HFFc6 (cell line): Measurements from ENCODE around the gene AQP6. TPM values are rescaled to one million over a fixed set of nuclear protein-coding genes. Genes with fewer than 3 reads are reported as not detected.

Experiments
- DNase-seq: peaks from one replicate; pipeline ENCODE4 v3.0.0-alpha.2; 2018
- H3K27ac Mint-ChIP-seq: 2 replicates; pipeline ENCODE4 v1.8.0; 2020; ENCODE audit warnings: mild to moderate bottlenecking, mixed read lengths
- H3K27me3 Mint-ChIP-seq: 2 replicates; pipeline ENCODE4 v1.8.0; 2021; ENCODE audit warnings: mild to moderate bottlenecking, moderate library complexity, mixed read lengths; ENCODE audit not compliant: insufficient read depth
- H3K36me3 Mint-ChIP-seq: 2 replicates; pipeline ENCODE4 v1.8.0; 2021; ENCODE audit warnings: low read depth, mixed read lengths
- H3K4me1 Mint-ChIP-seq: 2 replicates; pipeline ENCODE4 v1.8.0; 2020; ENCODE audit warnings: low read depth, mixed read lengths
- H3K4me3 Mint-ChIP-seq: 2 replicates; pipeline ENCODE4 v1.8.0; 2020; ENCODE audit warnings: mild to moderate bottlenecking, moderate library complexity, mixed read lengths
- H3K9me3 Mint-ChIP-seq: 2 replicates; pipeline ENCODE4 v1.8.0; 2020; ENCODE audit warnings: mild to moderate bottlenecking, mixed read lengths
- CTCF ChIP-seq: fragments of 200-600 bp; sonication (generic); IDR thresholded peaks from 2 replicates; pipeline ENCODE4 v1.5.0; 2021; ENCODE audit warnings: antibody characterized with exemption, mild to moderate bottlenecking
- total RNA-seq, 6 experiments: library from RNA; stranded (reverse); fragmentation: NEBNext Ultra II Directional; extraction: Animal tissue kit (Norgen Biotek cat#: 25700); gene quantifications; 2 replicates in 1 of 6; 3 replicates in 5 of 6; pipeline ENCODE4 v1.2.3, GENCODE V29; 2021

The AQP6 gene
- total RNA-seq, 6 experiments from 2014 or later, result not detected

- Mint-ChIP-seq H3K27me3 (peaks cover 4% of the 10 kb centered on the region), H3K36me3 (no peaks in the 10 kb centered on the region), H3K4me1 (no peaks in the 10 kb centered on the region), H3K9me3 (no peaks in the 10 kb centered on the region), H3K4me3 (no peak overlapping the region), H3K27ac (no peak overlapping the region)
- no peak for TF ChIP-seq CTCF
- DNase-seq, result no peak
Observed at GRCh38 chr12:49939307-49939706, 33.4 kb upstream of the AQP6 start.

GRCh38 chr12:49939707-49940106, 33.0 kb upstream of the AQP6 start:
- Mint-ChIP-seq H3K27me3 (peaks cover 4% of the 10 kb centered on the region), H3K36me3 (no peaks in the 10 kb centered on the region), H3K9me3 (no peaks in the 10 kb centered on the region), H3K4me3 (no peak overlapping the region), H3K27ac (no peak overlapping the region), H3K4me1 (no peaks in the 10 kb centered on the region)
- DNase-seq, result no peak
- TF ChIP-seq CTCF, result no peak

GRCh38 chr12:49941556-49942511, 30.9 kb upstream of the AQP6 start:
- TF ChIP-seq CTCF, result no peak
- H3K4me1 Mint-ChIP-seq, result peaks cover 12% of the 10 kb centered on the region

GRCh38 chr12:49942512-49942893, 30.2 kb upstream of the AQP6 start:
- Mint-ChIP-seq H3K9me3 (no peaks in the 10 kb centered on the region), H3K4me3 (no peak overlapping the region), H3K27me3 (peaks cover 4% of the 10 kb centered on the region), H3K27ac (no peak overlapping the region), H3K36me3 (no peaks in the 10 kb centered on the region), H3K4me1 (peaks cover 12% of the 10 kb centered on the region)
- TF ChIP-seq CTCF, result no peak
- DNase-seq, result no peak

More at GRCh38 chr12:49941556-49942511, 30.9 kb upstream of the AQP6 start:
- Mint-ChIP-seq H3K9me3 (no peaks in the 10 kb centered on the region), H3K27ac (no peak overlapping the region), H3K27me3 (peaks cover 1% of the 10 kb centered on the region), H3K36me3 (no peaks in the 10 kb centered on the region), H3K4me3 (no peak overlapping the region)
- no peak for DNase-seq

GRCh38 chr12:49942921-49943624, 29.7 kb upstream of the AQP6 start:
- H3K4me3 Mint-ChIP-seq, result no peak overlapping the region
- H3K9me3 Mint-ChIP-seq, result no peaks in the 10 kb centered on the region
- no peak for DNase-seq
- H3K27me3 Mint-ChIP-seq, result peaks cover 7% of the 10 kb centered on the region
- no peak for TF ChIP-seq CTCF
- no peaks in the 10 kb centered on the region for H3K36me3 Mint-ChIP-seq
- H3K4me1 Mint-ChIP-seq, result peaks cover 12% of the 10 kb centered on the region
- H3K27ac Mint-ChIP-seq, result no peak overlapping the region
